Tibial nerve (tissue), 4 donors: ENCODE measurements around the gene ITM2C.

Experiments
- EP300 ChIP-seq, 2 donors: sonication (generic); formaldehyde crosslinking; IDR thresholded peaks; one replicate each; pipeline ENCODE4 v1.6.1; 2017; ENCODE audit warnings: antibody characterized with exemption in 2 of 2, mild to moderate bottlenecking in 1 of 2
- POLR2A ChIP-seq, 2 donors: fragments of 450-650 bp; IDR thresholded peaks; one replicate each; pipeline ENCODE4 v1.6.1; 2017; ENCODE audit warnings: antibody characterized with exemption in 2 of 2, mild to moderate bottlenecking in 2 of 2, moderate library complexity in 2 of 2
- TF ChIP-seq, protein P1 (sequence below), 5 experiments: fragments of 200-600 bp in 3 of 5; fragments of 450-650 bp in 2 of 5; sonication (generic) in 3 of 5; IDR thresholded peaks; one replicate each; pipeline ENCODE4 v1.5.1; 2016 to 2019; ENCODE audit warnings: antibody characterized with exemption in 5 of 5, mild to moderate bottlenecking in 3 of 5, moderate library complexity in 2 of 5

DNA sequence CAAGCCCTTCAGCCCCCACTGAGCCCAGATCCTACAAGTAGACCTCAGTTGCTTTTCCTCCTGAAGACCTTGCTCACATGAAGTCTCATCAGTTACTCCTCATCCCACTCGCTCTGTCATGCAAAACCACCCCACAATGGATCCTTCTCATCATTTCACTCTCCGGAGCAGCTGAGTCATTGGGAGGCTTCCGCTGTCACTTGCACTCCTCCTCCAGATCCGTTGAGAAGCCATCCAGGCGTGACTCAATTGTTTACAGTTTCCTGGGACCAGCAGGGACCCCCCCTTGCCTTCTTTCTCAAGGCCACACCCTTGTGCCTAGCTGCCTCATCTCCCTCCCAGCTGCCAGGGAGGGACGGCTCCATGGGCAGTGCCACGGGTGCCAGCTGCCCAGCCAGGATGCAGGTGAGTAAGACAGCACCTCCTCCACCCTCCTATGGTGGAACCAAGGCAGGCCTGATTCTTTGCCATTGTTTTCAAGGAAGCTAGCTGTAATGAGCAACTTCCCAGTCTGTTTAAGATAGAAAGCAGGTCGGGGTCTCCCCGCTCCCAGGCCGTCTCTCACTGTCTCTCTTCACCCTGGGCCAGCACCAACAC is 44.0 kb downstream of the ITM2C start:
- TF ChIP-seq, protein P1, sequence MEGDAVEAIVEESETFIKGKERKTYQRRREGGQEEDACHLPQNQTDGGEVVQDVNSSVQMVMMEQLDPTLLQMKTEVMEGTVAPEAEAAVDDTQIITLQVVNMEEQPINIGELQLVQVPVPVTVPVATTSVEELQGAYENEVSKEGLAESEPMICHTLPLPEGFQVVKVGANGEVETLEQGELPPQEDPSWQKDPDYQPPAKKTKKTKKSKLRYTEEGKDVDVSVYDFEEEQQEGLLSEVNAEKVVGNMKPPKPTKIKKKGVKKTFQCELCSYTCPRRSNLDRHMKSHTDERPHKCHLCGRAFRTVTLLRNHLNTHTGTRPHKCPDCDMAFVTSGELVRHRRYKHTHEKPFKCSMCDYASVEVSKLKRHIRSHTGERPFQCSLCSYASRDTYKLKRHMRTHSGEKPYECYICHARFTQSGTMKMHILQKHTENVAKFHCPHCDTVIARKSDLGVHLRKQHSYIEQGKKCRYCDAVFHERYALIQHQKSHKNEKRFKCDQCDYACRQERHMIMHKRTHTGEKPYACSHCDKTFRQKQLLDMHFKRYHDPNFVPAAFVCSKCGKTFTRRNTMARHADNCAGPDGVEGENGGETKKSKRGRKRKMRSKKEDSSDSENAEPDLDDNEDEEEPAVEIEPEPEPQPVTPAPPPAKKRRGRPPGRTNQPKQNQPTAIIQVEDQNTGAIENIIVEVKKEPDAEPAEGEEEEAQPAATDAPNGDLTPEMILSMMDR (IDR thresholded peaks at IDR 0.05) = no peak
- TF ChIP-seq POLR2A (IDR thresholded peaks at IDR 0.05) (no peak), EP300 (IDR thresholded peaks at IDR 0.05) (no peak)
